Ureter (tissue), 1 donor: ENCODE data around the gene DOCK9. TPM values are rescaled to one million over a fixed set of nuclear protein-coding genes. Genes with fewer than 3 reads are reported as not detected.
A peak's percentile ranks its signal among the peaks of the same experiment; 100 is the strongest.

Experiments
- DNase-seq: peaks from one replicate; pipeline ENCODE4 v3.0.0-alpha.2; 2020; ENCODE audit warnings: low spot score
- total RNA-seq: library from RNA; stranded (reverse); gene quantifications from one replicate; pipeline ENCODE4 v1.2.4, GENCODE V29; 2023
- donor health status: DM: yes; HTN: yes; CAD: no.

The DOCK9 gene, protein sequence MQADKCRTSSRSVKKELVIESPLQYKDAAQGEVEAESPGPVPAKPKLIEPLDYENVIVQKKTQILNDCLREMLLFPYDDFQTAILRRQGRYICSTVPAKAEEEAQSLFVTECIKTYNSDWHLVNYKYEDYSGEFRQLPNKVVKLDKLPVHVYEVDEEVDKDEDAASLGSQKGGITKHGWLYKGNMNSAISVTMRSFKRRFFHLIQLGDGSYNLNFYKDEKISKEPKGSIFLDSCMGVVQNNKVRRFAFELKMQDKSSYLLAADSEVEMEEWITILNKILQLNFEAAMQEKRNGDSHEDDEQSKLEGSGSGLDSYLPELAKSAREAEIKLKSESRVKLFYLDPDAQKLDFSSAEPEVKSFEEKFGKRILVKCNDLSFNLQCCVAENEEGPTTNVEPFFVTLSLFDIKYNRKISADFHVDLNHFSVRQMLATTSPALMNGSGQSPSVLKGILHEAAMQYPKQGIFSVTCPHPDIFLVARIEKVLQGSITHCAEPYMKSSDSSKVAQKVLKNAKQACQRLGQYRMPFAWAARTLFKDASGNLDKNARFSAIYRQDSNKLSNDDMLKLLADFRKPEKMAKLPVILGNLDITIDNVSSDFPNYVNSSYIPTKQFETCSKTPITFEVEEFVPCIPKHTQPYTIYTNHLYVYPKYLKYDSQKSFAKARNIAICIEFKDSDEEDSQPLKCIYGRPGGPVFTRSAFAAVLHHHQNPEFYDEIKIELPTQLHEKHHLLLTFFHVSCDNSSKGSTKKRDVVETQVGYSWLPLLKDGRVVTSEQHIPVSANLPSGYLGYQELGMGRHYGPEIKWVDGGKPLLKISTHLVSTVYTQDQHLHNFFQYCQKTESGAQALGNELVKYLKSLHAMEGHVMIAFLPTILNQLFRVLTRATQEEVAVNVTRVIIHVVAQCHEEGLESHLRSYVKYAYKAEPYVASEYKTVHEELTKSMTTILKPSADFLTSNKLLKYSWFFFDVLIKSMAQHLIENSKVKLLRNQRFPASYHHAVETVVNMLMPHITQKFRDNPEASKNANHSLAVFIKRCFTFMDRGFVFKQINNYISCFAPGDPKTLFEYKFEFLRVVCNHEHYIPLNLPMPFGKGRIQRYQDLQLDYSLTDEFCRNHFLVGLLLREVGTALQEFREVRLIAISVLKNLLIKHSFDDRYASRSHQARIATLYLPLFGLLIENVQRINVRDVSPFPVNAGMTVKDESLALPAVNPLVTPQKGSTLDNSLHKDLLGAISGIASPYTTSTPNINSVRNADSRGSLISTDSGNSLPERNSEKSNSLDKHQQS (N-terminal part only)
- total RNA-seq = 108 TPM

GRCh38 chr13:98977568-98978265, at the start of gene DOCK9:
TSS of gene DOCK9 (minus strand) at chr13:98978064. CDS start at chr13:98977909, 155 bp downstream.
- peak; percentile 53 for DNase-seq

DNA sequence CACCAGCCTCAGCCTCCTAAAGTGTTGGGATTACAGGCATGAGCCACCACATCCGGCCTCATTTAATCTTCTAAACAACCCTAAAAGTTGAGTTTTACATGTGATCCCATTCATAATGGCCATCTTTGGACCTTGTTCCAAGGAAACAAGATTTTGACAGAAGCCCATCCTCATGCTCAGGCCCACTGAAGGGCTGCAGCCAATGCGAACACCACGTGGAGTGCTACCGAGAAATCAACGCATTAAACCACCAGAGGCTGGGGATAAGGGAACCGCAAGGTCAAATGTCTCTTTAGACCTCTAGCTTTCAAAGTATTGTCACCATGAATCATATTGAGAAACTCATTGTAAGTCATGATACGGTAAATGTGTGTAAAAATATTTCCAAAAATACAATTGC, 49.4 kb upstream of the DOCK9 start:
- no peak for DNase-seq

DNA sequence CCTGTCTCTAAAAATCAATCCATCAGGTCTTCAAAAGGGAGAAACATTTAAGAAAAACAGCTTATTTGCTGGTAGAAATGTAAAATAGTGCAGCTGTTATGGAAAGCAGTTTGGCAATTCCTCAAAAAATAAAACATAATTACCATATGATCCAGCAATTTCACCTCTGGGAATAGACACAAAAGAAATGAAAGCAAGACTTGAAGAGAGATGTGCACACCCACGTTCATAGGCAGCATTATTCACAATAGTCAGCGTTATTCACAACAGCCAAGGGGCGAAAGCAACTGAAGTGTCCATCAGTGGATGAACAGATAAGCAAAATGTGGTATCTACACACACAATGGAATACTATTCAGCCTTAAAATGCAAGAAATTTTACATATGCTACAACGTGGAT, 45.1 kb upstream of the DOCK9 start:
- no peak for DNase-seq

GRCh38 chr13:99018418-99019180, 40.7 kb upstream of the DOCK9 start:
- DNase-seq = no peak

GRCh38 chr13:99015606-99016490, 38.0 kb upstream of the DOCK9 start:
- DNase-seq = no peak

DNA sequence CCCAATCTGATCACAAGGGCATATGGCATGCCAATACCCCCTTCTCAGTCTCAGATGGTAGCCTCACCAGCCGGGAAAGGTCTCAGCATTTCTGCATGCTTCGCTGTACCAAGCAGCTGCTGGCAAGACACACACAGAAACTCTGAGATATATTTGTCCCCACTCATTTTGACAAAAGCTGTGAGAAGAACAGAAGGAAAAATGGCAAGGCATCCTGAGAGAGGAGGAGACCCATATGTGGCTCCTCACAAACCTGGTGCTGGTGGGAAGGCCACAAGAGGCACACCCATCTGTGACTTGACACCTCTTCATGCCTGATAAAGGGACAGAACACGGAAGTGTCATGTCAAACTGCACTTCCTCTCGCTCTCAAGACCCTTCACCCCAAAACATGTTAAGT, 36.7 kb upstream of the DOCK9 start:
- DNase-seq = no peak

- DNase-seq = no peak
These were observed 36.1 kb upstream of the DOCK9 start for GRCh38 chr13:99013951-99014350.

DNA sequence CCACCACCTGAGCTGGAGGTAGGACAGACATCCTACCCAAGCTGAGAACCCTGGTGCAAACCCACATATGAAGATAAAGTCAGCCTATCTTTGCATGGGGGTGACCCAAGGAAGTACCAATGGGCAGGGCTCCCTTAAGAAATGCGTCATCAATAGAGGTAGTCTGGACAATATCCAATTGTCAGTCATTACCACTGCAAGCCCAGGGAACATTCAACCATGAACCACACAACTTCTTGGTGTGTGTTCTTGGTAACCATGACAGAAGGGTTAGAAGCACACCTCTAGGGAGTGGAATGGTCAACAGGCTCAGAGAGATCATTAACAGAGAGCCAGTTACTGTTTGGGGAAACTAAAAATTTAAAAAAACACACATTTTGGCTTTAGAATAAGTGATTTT, 34.7 kb upstream of the DOCK9 start:
- DNase-seq = no peak

- DNase-seq = no peak
These were observed 32.2 kb upstream of the DOCK9 start for GRCh38 chr13:99009987-99010551.

GRCh38 chr13:99008577-99008976, 30.7 kb upstream of the DOCK9 start:
- DNase-seq = no peak

- no peak for DNase-seq
These were observed 29.6 kb upstream of the DOCK9 start for GRCh38 chr13:99007414-99007986.

GRCh38 chr13:99005609-99006008, 27.7 kb upstream of the DOCK9 start:
- DNase-seq = no peak

GRCh38 chr13:99004978-99005377, 27.1 kb upstream of the DOCK9 start:
- no peak for DNase-seq

DNA sequence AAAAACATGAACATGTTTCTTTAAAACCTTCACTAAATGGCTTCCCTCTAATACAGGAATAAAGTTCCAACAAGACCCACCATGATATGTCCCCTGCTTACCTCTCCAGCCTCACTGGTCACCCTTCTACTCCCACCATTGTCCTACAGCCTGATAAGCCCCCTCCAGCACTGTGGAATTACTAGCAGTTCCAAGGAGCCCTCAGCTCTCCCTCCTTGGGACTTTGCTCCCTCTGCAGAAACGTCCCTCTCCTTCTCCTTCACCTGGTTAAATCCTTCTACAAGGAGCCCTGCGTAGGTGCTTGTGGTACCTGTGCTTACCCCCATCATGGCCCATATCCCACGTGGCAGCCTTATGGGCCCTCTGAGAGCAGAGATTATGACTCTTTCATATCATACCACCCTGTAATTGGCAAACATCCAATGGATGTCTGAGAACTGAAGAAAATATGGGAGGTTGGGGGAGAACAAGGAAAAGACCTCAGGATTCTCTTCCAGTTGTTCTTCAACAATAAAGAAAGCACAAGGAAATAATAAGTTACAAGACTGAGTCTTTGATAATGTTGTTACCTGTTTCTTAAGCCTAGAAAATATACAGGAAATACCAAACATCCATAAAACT, 26.1 kb upstream of the DOCK9 start:
- no peak for DNase-seq

DNA sequence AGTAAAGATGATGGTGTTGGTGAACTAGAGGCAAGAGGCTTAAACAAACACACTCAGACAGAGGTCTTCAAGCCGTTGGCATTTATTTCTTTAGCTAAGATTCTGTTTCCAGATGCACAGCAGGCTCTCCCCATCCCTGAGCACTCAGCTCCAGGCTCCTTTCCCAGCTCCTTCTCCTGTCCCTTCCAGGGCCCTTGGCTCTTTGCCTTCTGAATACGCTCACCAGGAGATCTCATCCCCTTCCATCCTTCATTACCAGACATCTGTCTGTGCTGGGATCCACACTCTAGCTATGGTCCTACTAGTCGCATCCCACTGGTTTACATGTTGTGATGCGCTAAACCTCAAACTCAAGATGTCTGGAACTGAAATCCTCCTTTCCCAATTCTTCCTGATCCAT, 25.3 kb upstream of the DOCK9 start:
- DNase-seq = no peak

GRCh38 chr13:99002172-99002710, 24.4 kb upstream of the DOCK9 start:
- no peak for DNase-seq

DNA sequence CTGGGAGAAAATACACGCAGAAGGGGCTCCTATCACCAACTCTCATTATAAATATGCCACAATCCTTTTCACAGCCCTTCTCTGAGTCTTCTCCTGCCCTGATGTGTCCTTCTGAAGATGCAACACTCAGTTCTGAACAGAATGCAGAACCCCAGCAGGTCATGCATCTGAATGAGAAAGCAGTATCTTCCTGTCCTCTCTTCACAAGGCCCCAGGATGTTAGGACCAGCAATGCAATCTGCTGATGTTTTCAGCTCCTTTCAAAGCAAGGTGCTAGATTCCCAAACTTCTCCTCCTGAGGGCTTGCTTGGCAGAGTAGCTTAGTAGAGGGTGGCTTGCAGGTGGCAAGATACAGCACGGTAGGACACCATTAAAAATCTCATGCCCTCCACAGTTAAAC, 22.3 kb upstream of the DOCK9 start:
- DNase-seq = no peak

DNA sequence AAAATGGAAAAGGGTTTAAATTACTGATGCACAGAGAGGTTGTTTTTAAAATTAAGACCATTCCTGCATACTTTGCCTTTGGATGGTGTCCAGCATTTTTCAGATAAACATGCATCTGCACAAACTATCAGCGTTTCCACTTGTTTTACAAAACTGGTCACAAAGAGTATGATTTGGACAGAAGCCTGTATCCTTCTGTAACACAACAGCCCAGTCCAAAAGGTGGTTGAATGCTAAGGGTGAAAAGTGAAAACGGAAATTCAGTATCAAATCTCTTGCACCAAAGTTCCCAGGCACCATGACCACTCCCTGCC, 21.7 kb upstream of the DOCK9 start:
- no peak for DNase-seq
